Measurements from ENCODE around the gene MAP1LC3A. TPM values are rescaled to one million over a fixed set of nuclear protein-coding genes. Genes with fewer than 3 reads are reported as not detected.
A peak's percentile ranks its signal among the peaks of the same experiment; 100 is the strongest.

Gene MAP1LC3A
- total RNA-seq, 6 experiments from 2014 or later = 20.2 to 34.6 (median 23.9) TPM

DNA sequence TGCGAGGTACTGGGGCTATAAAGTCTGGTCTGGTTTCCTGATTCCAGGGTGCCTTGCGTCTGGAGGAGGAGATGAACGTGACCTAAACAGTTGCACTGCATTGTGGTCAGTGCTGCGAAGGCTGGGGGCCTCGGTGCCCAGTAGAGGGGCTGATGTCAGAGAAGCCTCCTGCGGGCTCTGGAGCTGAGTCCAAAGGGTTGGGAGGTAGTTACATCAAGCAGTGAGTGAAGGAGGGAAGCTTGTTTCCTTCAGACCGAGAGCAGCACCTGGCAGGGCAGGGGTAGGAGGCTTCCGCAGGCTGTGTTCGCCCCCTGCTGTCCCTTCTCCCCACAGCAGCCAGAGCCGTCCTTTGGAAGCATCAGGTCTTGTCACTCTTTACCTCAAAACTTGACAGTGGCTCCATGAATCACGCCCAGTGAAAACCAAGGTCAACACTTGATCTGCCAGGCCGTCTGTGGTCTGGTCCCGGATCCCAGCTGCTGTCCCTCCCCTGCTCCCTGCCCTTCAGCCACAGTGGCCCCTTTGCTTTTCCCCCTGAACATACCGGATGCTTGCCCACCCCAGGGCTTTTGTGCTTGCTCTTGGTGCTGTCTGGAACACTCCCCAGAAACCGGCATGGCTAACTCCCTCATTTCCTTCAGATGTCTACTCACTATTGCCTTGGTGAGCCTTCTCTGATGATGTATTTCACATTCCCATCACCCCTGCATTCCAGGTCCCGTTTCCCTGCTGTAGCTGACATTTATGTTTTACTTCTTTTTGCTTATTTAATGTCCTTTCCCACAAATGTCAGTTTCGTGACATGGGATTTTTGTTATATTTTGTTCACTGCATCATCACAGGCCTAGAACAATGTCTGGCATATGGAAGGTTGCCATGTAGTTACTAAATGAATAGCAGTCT, 35.3 kb upstream of the MAP1LC3A start:
- DNase-seq = peak; percentile 45
- H3K27ac Mint-ChIP-seq = peak overlapping the region; percentile 98
- peaks cover 63% of the 10 kb centered on the region for H3K4me1 Mint-ChIP-seq (ENCODE audit: low read depth)
- H3K9me3 Mint-ChIP-seq = no peaks in the 10 kb centered on the region
- H3K36me3 Mint-ChIP-seq (ENCODE audit: low read depth) = peaks cover 18% of the 10 kb centered on the region
- H3K27me3 Mint-ChIP-seq (ENCODE audit: insufficient read depth) = peaks cover 8% of the 10 kb centered on the region
- H3K4me3 Mint-ChIP-seq = peak overlapping the region; percentile 46
- TF ChIP-seq, protein P1, sequence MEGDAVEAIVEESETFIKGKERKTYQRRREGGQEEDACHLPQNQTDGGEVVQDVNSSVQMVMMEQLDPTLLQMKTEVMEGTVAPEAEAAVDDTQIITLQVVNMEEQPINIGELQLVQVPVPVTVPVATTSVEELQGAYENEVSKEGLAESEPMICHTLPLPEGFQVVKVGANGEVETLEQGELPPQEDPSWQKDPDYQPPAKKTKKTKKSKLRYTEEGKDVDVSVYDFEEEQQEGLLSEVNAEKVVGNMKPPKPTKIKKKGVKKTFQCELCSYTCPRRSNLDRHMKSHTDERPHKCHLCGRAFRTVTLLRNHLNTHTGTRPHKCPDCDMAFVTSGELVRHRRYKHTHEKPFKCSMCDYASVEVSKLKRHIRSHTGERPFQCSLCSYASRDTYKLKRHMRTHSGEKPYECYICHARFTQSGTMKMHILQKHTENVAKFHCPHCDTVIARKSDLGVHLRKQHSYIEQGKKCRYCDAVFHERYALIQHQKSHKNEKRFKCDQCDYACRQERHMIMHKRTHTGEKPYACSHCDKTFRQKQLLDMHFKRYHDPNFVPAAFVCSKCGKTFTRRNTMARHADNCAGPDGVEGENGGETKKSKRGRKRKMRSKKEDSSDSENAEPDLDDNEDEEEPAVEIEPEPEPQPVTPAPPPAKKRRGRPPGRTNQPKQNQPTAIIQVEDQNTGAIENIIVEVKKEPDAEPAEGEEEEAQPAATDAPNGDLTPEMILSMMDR (IDR thresholded peaks at IDR 0.05) = peak; percentile 78

DNA sequence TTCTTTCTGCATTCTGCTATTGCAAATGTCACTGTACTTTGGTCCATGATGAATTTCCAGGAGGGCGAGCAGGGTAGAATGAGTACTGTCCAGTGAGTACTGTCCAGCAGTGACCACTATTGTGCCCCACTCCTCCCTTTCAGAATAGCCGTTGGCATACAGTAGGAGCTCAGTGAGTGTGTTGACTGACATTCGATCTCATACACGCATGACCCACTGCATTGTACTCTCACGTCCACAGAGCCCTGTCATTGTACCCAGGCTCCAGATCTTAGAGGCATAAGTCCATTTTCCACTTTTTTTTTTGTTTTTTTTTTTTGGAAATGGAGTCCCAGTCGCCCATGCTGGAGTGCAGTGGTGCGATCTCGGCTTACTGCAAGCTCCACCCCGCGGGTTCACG, 34.1 kb upstream of the MAP1LC3A start:
- Mint-ChIP-seq H3K27ac (peak overlapping the region; percentile 98), H3K36me3 (ENCODE audit: low read depth) (peaks cover 13% of the 10 kb centered on the region), H3K4me3 (no peak overlapping the region), H3K27me3 (ENCODE audit: insufficient read depth) (peaks cover 5% of the 10 kb centered on the region), H3K9me3 (no peaks in the 10 kb centered on the region), H3K4me1 (ENCODE audit: low read depth) (peaks cover 57% of the 10 kb centered on the region)
- DNase-seq = no peak
- TF ChIP-seq, protein P1 (IDR thresholded peaks at IDR 0.05) = no peak

DNA sequence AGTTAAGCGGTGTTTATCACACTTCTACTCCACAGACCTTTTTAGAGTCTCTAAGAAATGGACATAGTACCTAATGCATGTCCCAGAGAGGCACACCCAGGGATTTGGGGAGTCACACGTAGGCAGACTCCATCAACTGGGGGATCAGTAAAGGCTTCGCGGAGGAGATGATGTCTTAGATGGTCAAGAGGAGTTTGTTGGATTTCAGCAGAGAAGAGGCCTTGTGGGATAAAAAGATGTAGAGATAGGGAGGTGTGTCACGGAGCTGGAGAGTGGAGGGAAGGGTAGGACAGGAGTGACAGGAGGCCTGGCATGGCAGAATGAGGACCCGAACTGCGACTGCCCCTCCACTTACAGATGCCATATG, 33.2 kb upstream of the MAP1LC3A start:
- peaks cover 6% of the 10 kb centered on the region for H3K27me3 Mint-ChIP-seq (ENCODE audit: insufficient read depth)
- peak overlapping the region; percentile 98 for H3K27ac Mint-ChIP-seq
- H3K9me3 Mint-ChIP-seq = no peaks in the 10 kb centered on the region
- TF ChIP-seq, protein P1 (IDR thresholded peaks at IDR 0.05) = no peak
- peaks cover 57% of the 10 kb centered on the region for H3K4me1 Mint-ChIP-seq (ENCODE audit: low read depth)
- DNase-seq = peak; percentile 18
- H3K36me3 Mint-ChIP-seq (ENCODE audit: low read depth) = peaks cover 13% of the 10 kb centered on the region
- peak overlapping the region; percentile 80 for H3K4me3 Mint-ChIP-seq

DNA sequence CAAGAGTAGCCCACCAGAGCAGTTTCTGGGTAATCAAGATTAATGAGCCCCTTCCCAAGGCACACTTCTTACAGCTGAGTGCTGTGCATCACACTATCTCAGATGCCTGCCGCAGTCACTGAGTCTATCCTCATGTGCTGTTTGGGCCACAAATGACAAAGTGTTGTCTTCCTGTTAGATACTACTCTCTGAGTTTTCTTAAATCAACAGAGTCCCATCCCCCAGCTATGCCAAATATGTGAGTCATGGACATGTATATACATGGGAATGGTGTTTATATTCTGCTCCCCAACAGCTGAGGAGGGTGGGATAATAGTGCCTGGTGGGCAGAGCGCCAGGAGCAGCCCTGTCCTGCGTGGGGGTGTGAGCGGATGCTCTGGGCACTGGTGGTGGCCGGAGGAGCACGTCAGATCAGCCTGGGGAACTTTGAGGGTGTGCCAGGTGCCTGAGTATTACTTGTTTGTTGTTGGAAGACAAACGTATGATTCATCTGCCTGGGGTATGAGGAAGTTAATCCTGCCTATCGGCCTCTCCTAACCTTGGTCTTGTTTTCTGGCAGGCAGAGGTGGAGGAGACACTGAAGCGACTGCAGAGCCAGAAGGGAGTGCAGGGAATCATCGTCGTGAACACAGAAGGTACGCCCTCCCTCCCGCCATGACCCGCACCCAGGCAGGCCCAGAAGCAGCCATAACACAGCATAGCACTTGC, 32.7 kb upstream of the MAP1LC3A start:
- Mint-ChIP-seq H3K4me1 (ENCODE audit: low read depth) (peaks cover 57% of the 10 kb centered on the region), H3K9me3 (no peaks in the 10 kb centered on the region), H3K36me3 (ENCODE audit: low read depth) (peaks cover 13% of the 10 kb centered on the region), H3K27ac (peak overlapping the region; percentile 98), H3K4me3 (peak overlapping the region; percentile 80), H3K27me3 (ENCODE audit: insufficient read depth) (peaks cover 6% of the 10 kb centered on the region)
- TF ChIP-seq, protein P1 (IDR thresholded peaks at IDR 0.05) = no peak
- DNase-seq = peak; percentile 100

DNA sequence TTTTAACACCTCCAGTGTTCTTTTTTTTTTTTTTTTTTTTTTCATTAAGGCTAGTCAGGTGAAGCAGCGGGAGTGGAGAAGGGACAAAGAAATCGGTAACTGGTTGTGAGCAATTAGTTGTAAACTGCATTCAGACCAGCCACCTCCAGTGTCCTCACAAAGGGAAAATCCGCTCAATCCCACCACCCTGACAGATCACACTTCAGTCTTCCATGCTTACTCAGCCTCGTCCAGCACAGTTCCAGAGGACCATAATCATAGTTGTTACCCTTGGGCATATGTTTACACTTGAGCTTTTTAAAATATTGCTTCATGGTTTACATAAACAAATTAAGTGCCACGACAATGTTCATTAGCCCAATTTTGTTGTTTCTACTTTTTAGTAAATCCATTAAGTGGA, 32.1 kb upstream of the MAP1LC3A start:
- Mint-ChIP-seq H3K4me3 (peak overlapping the region; percentile 80), H3K4me1 (ENCODE audit: low read depth) (peaks cover 60% of the 10 kb centered on the region), H3K9me3 (no peaks in the 10 kb centered on the region), H3K36me3 (ENCODE audit: low read depth) (peaks cover 15% of the 10 kb centered on the region), H3K27ac (peak overlapping the region; percentile 98), H3K27me3 (ENCODE audit: insufficient read depth) (peaks cover 6% of the 10 kb centered on the region)
- DNase-seq = no peak
- TF ChIP-seq, protein P1 (IDR thresholded peaks at IDR 0.05) = no peak
